Left renal pelvis (tissue), 4 donors: ENCODE data around the gene GPRC5C. TPM values are rescaled to one million over a fixed set of nuclear protein-coding genes. Genes with fewer than 3 reads are reported as not detected.

Experiments used
- polyA plus RNA-seq, 4 donors: library from polyadenylated mRNA; unstranded; fragments of 120-200 nt; gene quantifications; one replicate each; pipeline ENCODE4 v1.2.1, GENCODE V29; 2013; ENCODE audit not compliant: insufficient read length in 4 of 4

The GPRC5C gene
- polyA plus RNA-seq, 4 donors: 10.5 to 153 (median 104) TPM

Other genes with a start within 250 kb of the GPRC5C start
- 1,000 to 10,000 TPM; 1,134 to 1,244 (median 1,172) TPM for gene RPL38, start 228.4 kb upstream of the GPRC5C start, polyA plus RNA-seq
- gene TTYH2, start 218.5 kb upstream of the GPRC5C start, polyA plus RNA-seq: 10 to 100 TPM; 14.8 to 39.4 (median 15.9) TPM
- gene DNAI2, start 157.9 kb upstream of the GPRC5C start, polyA plus RNA-seq: under 1 TPM in 2 of 4 donors, not detected in 2; 0.11 to 0.18 TPM
- 1 to 10 TPM in 2 of 4 donors, under 1 TPM in 2; 0.36 to 2.1 (median 0.85) TPM for gene KIF19, start 105.9 kb upstream of the GPRC5C start, polyA plus RNA-seq
- gene BTBD17, start 70.2 kb upstream of the GPRC5C start, polyA plus RNA-seq: under 1 TPM; 0.10 to 0.44 (median 0.20) TPM
- under 1 TPM in 3 of 4 donors, not detected in 1; 0.16 to 0.63 (median 0.40) TPM for gene GPR142, start 64.6 kb upstream of the GPRC5C start, polyA plus RNA-seq
- 1 to 10 TPM; 1.5 to 3.1 (median 1.7) TPM for gene CD300A, start 34.5 kb downstream of the GPRC5C start, polyA plus RNA-seq
- gene CD300LB, start 99.4 kb downstream of the GPRC5C start, polyA plus RNA-seq: under 1 TPM; 0.15 to 0.27 (median 0.20) TPM
- under 1 TPM; 0.26 to 0.61 (median 0.42) TPM for gene CD300C, start 114.0 kb downstream of the GPRC5C start, polyA plus RNA-seq
- under 1 TPM in 1 of 4 donors, not detected in 3; 0.34 TPM for gene CD300H, start 135.4 kb downstream of the GPRC5C start, polyA plus RNA-seq
- not detected for gene CD300LD, start 160.2 kb downstream of the GPRC5C start, polyA plus RNA-seq
- gene CD300E, start 191.7 kb downstream of the GPRC5C start, polyA plus RNA-seq: under 1 TPM; 0.09 to 0.48 (median 0.25) TPM